Esophagus muscularis mucosa (tissue), 3 donors: ENCODE results near the gene ANXA7.

ENCODE experiments used
- POLR2A ChIP-seq: fragments of 450-650 bp; IDR thresholded peaks from one replicate; pipeline ENCODE4 v1.6.1; 2017; ENCODE audit warnings: antibody characterized with exemption, moderate library complexity, mild to moderate bottlenecking, low read depth
- TF ChIP-seq, protein P1 (sequence below), 3 experiments: fragments of 200-600 bp in 2 of 3; fragments of 450-650 bp in 1 of 3; sonication (generic) in 2 of 3; IDR thresholded peaks; one replicate each; pipeline ENCODE4 v1.5.1; 2017 to 2019; ENCODE audit warnings: antibody characterized with exemption in 3 of 3, mild to moderate bottlenecking in 2 of 3, moderate library complexity in 1 of 3

DNA sequence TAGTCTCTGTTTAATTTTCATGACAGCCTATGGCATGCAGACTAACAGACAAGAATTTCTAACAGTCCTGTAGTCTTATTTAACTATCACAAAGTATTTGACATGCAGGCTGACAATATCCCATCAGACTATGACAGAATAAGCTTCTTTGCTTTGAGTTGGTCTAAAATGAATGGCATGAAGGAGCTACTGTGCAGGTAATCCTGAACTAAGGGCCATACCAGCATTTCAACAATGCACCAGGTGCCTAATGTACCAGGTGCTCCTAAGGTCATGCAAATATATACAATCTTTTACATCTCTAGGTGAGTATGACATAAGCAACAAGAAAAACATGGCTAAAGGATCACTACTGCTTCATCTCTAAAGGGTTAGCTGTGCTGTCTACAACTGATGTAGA is 33.1 kb upstream of the ANXA7 start:
- no peak for TF ChIP-seq POLR2A
- TF ChIP-seq, protein P1, sequence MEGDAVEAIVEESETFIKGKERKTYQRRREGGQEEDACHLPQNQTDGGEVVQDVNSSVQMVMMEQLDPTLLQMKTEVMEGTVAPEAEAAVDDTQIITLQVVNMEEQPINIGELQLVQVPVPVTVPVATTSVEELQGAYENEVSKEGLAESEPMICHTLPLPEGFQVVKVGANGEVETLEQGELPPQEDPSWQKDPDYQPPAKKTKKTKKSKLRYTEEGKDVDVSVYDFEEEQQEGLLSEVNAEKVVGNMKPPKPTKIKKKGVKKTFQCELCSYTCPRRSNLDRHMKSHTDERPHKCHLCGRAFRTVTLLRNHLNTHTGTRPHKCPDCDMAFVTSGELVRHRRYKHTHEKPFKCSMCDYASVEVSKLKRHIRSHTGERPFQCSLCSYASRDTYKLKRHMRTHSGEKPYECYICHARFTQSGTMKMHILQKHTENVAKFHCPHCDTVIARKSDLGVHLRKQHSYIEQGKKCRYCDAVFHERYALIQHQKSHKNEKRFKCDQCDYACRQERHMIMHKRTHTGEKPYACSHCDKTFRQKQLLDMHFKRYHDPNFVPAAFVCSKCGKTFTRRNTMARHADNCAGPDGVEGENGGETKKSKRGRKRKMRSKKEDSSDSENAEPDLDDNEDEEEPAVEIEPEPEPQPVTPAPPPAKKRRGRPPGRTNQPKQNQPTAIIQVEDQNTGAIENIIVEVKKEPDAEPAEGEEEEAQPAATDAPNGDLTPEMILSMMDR (IDR thresholded peaks at IDR 0.05): no peak
